ENCODE data around the gene ACIN1. TPM values are rescaled to one million over a fixed set of nuclear protein-coding genes. Genes with fewer than 3 reads are reported as not detected.
A peak's percentile ranks its signal among the peaks of the same experiment; 100 is the strongest.

The ACIN1 gene
- total and polyA plus RNA-seq, 2 of the 13 experiments (the other 11 are each of a cell fraction or from before 2014, with no cell fraction given) = 165 to 183 TPM

DNA sequence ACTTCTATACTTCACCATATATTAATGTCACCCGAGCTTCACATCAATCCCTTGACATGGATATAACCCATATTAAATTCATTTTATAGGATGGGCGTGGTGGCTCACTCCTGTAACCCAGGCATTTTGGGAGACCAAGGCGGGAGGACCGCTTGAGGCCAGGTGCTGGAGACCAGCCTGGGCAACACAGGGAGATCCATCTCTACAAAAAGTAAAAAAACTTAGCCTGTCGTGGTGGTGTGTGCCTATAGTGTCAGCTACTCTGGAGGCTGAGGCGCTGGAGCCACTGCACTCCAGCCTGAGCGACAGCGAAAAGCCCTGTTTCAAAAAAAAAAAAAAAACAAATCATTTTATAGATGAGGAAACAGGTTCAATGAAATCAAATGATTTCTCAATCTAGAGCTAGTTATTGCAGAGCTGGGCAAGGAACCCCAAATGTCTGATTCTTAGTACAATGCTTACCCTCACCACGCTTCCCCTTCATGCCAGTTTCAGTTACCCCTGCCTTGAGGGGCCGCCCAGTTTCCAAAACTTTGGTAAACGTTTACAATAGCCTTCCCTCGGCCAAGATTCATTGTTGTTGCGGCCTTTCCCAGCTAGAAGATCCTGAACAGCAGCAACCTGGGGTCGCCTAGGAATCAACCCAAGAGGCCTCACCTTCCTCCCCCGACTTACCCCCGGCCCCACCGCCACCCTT, 61.0 kb downstream of the ACIN1 start (continued):
- TF ChIP-seq, protein P1, sequence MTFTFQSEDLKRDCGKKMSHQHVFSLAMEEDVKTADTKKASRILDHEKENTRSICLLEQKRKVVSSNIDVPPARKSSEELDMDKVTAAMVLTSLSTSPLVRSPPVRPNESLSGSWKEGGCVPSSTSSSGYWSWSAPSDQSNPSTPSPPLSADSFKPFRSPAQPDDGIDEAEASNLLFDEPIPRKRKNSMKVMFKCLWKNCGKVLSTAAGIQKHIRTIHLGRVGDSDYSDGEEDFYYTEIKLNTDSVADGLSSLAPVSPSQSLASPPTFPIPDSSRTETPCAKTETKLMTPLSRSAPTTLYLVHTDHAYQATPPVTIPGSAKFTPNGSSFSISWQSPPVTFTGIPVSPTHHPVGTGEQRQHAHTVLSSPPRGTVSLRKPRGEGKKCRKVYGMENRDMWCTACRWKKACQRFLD (CRISPR knock-in tag; IDR thresholded peaks at IDR 0.05; ENCODE audit: borderline replicate concordance) = peak; percentile 1; the same call in 1 of the 2 replicates

DNA sequence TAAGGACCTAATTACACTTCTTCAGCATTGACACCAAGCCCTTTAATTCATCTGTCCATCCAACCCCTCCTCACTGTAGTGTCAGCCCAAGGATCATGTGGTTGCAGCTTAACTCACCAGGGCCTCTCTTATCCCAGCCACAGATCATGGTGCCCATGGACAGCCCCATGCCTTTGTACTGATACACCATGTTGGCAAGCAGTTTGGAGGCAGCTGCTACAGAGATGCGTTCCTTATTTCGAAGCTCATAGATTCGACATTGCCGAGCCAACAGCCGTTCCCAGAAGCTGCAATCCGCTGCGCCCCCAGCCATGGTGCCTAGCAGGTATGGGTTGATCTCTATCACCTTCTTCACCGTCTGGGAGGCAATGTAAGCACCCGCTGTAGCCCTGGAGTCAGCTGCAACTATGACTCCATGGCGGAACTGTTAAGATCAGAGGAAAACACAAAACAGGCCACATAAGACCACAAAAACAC, 61.6 kb downstream of the ACIN1 start:
- intact Hi-C loops (cut with micrococcal nuclease; ENCODE audit: unreplicated experiment) = no loop called here
- H3K36me3 ChIP-seq (replicated peaks in 1 of 2; ENCODE audit: control insufficient read depth in 1 of 2, insufficient read depth in 2 of 2, low read length in 2 of 2) = peaks cover 24 to 39% of the 10 kb centered on the region in 2 experiments
- H3K79me2 ChIP-seq (ENCODE audit: insufficient read depth, low read length) = peaks cover 46% of the 10 kb centered on the region
- H3K4me3 ChIP-seq (replicated peaks in 1 of 3; ENCODE audit: insufficient read depth in 1 of 3, low read depth in 2 of 3, low read length in 3 of 3) = peak overlapping the region; percentile 78 to 86 (median 80)
- ATAC-seq = no peak
- FAIRE-seq = no peak
- no peaks in the 10 kb centered on the region; a peak in 1 of 5 replicates for H3K27me3 ChIP-seq (ENCODE audit: control insufficient read depth in 1 of 2, insufficient read depth in 2 of 2, low read length in 2 of 2)
- no peaks in the 10 kb centered on the region for H4K20me1 ChIP-seq (ENCODE audit: insufficient read depth, low read length)
- H3K4me1 ChIP-seq (ENCODE audit: insufficient read depth, low read length) = peaks cover 50% of the 10 kb centered on the region
- DNase-seq (ENCODE audit: low spot score) = no peak
- in situ Hi-C loops (cut with HindIII; ENCODE audit: extremely low pct_ligation_motif_present, low pct_unique_long_range_greater_than_20kb) = no loop called here
- no peak overlapping the region for H3K27ac ChIP-seq (ENCODE audit: extremely low read length, insufficient read depth, low read length)
- BruUV-seq (replicated peaks) = no TSS peak
- H3K9ac ChIP-seq (ENCODE audit: insufficient read depth, low read depth, low read length) = peak overlapping the region; percentile 97
- 97% methylated on average over 10 of the region's 10 CpGs for WGBS (ENCODE audit: low lambda C conversion rate)
- H3K4me2 ChIP-seq (ENCODE audit: low read depth, low read length) = peak overlapping the region; percentile 92
- ChIA-PET POLR2A (interaction anchor here (0.7 to 15.1 kb wide), 16 partner anchors 9 to 76 kb away, joined by 3 to 203 read pairs (median 6); partner anchors contain the start of genes ACIN1, AJUBA, C14orf119 and HAUS4), CTCF (ENCODE audit: low intra/inter-chr PET ratio, low total read pairs) (no interaction called here)
- H3K9me3 ChIP-seq (ENCODE audit: low read length) = no peaks in the 10 kb centered on the region
- H2AFZ ChIP-seq (ENCODE audit: low read length) = no peak overlapping the region
- no peak for TF ChIP-seq PPARG (CRISPR knock-in tag; conservative IDR thresholded peaks at IDR 0.05)
- TF ChIP-seq IRX3 (CRISPR knock-in tag; IDR thresholded peaks at IDR 0.05; ENCODE audit: borderline replicate concordance, low read depth) = no peak
- TF ChIP-seq ZNF607 (CRISPR knock-in tag; IDR thresholded peaks at IDR 0.05; ENCODE audit: borderline replicate concordance) = no peak
- no peak; the same call in 1 of the 2 replicates for TF ChIP-seq ZNF441 (CRISPR knock-in tag; IDR thresholded peaks at IDR 0.05; ENCODE audit: borderline replicate concordance)
- TF ChIP-seq KAT7 (CRISPR knock-in tag; IDR thresholded peaks at IDR 0.05; ENCODE audit: borderline replicate concordance) = no peak
- TF ChIP-seq IKZF1 (IDR thresholded peaks at IDR 0.05) = no peak
- TF ChIP-seq SP5 (CRISPR knock-in tag; IDR thresholded peaks at IDR 0.05; ENCODE audit: borderline replicate concordance, low read depth) = no peak
- TF ChIP-seq CREB1 (IDR thresholded peaks at IDR 0.05) = no peak
- no peak for TF ChIP-seq CREB1 (CRISPR knock-in tag; IDR thresholded peaks at IDR 0.05)
- 0 out of 2 replicates have a peak, but pooled peaks have one; percentile 3 for TF ChIP-seq THRA (CRISPR knock-in tag; IDR thresholded peaks at IDR 0.05; ENCODE audit: borderline replicate concordance)
- no peak for TF ChIP-seq MNT (IDR thresholded peaks at IDR 0.05)
- 0 out of 2 replicates have a peak, but pooled peaks have one; percentile 76 for TF ChIP-seq ZNF720 (CRISPR knock-in tag; IDR thresholded peaks at IDR 0.05)
- no peak for TF ChIP-seq ZFP36L1 (CRISPR knock-in tag; IDR thresholded peaks at IDR 0.05)
- no peak for TF ChIP-seq ZNF251 (CRISPR knock-in tag; IDR thresholded peaks at IDR 0.05)
- no peak for TF ChIP-seq RARA (CRISPR knock-in tag; IDR thresholded peaks at IDR 0.05)
- TF ChIP-seq RBM39 (IDR thresholded peaks at IDR 0.05; ENCODE audit: low read depth, low read length, poor library complexity, severe bottlenecking) = no peak
- TF ChIP-seq ZFP90 (CRISPR knock-in tag; IDR thresholded peaks at IDR 0.05; ENCODE audit: borderline replicate concordance) = no peak
- no peak for TF ChIP-seq SP140L (CRISPR knock-in tag; IDR thresholded peaks at IDR 0.05; ENCODE audit: borderline replicate concordance)
- no peak for TF ChIP-seq SKI (IDR thresholded peaks at IDR 0.05; ENCODE audit: partially characterized antibody)

All from HepG2 (cell line).